ENCODE results near the gene DAP3. TPM values are rescaled to one million over a fixed set of nuclear protein-coding genes. Genes with fewer than 3 reads are reported as not detected.

DAP3 gene
- total and polyA plus RNA-seq, 9 of the 15 experiments (the other 6 are each of a cell fraction or from before 2014, with no cell fraction given), result 155 to 484 (median 298) TPM

GRCh38 chr1:155691992-155692528, 3.2 kb downstream of the DAP3 start (continued):
- TF ChIP-seq BCLAF1 (IDR thresholded peaks at IDR 0.05; ENCODE audit: borderline replicate concordance in 1 of 2, control insufficient read depth in 1 of 2, low read depth in 2 of 2, low read length in 1 of 2), result peak in 1 of 2 experiments; percentile 72; a peak in 1 of 4 replicates
- no peak for TF ChIP-seq TSHZ1 (CRISPR knock-in tag; IDR thresholded peaks at IDR 0.05)
- peak; percentile 86 for TF ChIP-seq ZNF263 (CRISPR knock-in tag; IDR thresholded peaks at IDR 0.05; ENCODE audit: borderline replicate concordance)
- peak; percentile 77 for TF ChIP-seq ZEB2 (IDR thresholded peaks at IDR 0.05)
- 0 out of 2 replicates have a peak, but pooled peaks have one; percentile 24 for TF ChIP-seq CREB3 (tag; conservative IDR thresholded peaks at IDR 0.05; ENCODE audit: low read depth)
- TF ChIP-seq ZNF280B (CRISPR knock-in tag; IDR thresholded peaks at IDR 0.05), result peak; percentile 72; the same call in 1 of the 2 replicates
- TF ChIP-seq THAP7 (CRISPR knock-in tag; IDR thresholded peaks at IDR 0.05), result no peak
- TF ChIP-seq L3MBTL2 (IDR thresholded peaks at IDR 0.05), result peak; percentile 38; the same call in 1 of the 2 replicates
- peak; percentile 50; the same call in 1 of the 2 replicates for TF ChIP-seq FOXP1 (CRISPR knock-in tag; IDR thresholded peaks at IDR 0.05)
- peak; percentile 64; the same call in 1 of the 2 replicates for TF ChIP-seq ZNF431 (CRISPR knock-in tag; IDR thresholded peaks at IDR 0.05)
- TF ChIP-seq FOXA3 (CRISPR knock-in tag; conservative IDR thresholded peaks at IDR 0.05 in 1 of 2, IDR thresholded peaks at IDR 0.05 in 1 of 2), result 0 out of 4 replicates have a peak, but pooled peaks of 1 of the 2 experiments have one; percentile 36
